Neural progenitor cell (in vitro differentiated cells): ENCODE results near the gene NTHL1. TPM values are rescaled to one million over a fixed set of nuclear protein-coding genes. Genes with fewer than 3 reads are reported as not detected.

Source experiments
- DNase-seq: peaks from one replicate; pipeline ENCODE4 v3.0.0-alpha.2; 2016; ENCODE audit warnings: low spot score
- H2AFZ ChIP-seq: fragments of 200-600 bp; sonication (generic); replicated peaks from 2 replicates; pipeline ENCODE4 v1.6.1; 2016; ENCODE audit warnings: antibody characterized with exemption
- H3F3A ChIP-seq: fragments of 200-600 bp; sonication (generic); 2 replicates; pipeline ENCODE4 v1.6.1; 2016; ENCODE audit warnings: antibody characterized with exemption, low read depth
- H3K27ac ChIP-seq: fragments of 200-600 bp; sonication (generic); 2 replicates; pipeline ENCODE4 v1.5.1; 2016; ENCODE audit warnings: mild to moderate bottlenecking
- H3K27me3 ChIP-seq: fragments of 200-600 bp; sonication (generic); 2 replicates; pipeline ENCODE4 v1.6.1; 2016; ENCODE audit warnings: mild to moderate bottlenecking, moderate library complexity
- H3K36me3 ChIP-seq: fragments of 200-600 bp; sonication (generic); 2 replicates; pipeline ENCODE4 v1.5.1; 2016
- H3K4me1 ChIP-seq: fragments of 200-600 bp; sonication (generic); 2 replicates; pipeline ENCODE4 v1.6.1; 2016; ENCODE audit warnings: mixed run types
- H3K4me2 ChIP-seq: fragments of 200-600 bp; sonication (generic); 2 replicates; pipeline ENCODE4 v1.6.1; 2016
- H3K4me3 ChIP-seq: fragments of 200-600 bp; sonication (generic); 2 replicates; pipeline ENCODE4 v1.5.1; 2016
- H3K79me2 ChIP-seq: fragments of 200-600 bp; sonication (generic); 2 replicates; pipeline ENCODE4 v1.6.1; 2016; ENCODE audit warnings: low read depth
- H3K9ac ChIP-seq: fragments of 200-600 bp; sonication (generic); 2 replicates; pipeline ENCODE4 v1.6.1; 2016
- H3K9me3 ChIP-seq: fragments of 200-600 bp; sonication (generic); 2 replicates; pipeline ENCODE4 v1.5.1; 2016; ENCODE audit warnings: low read depth
- H4K20me1 ChIP-seq: fragments of 200-600 bp; sonication (generic); 2 replicates; pipeline ENCODE4 v1.6.1; 2016; ENCODE audit warnings: low read depth
- H3K27ac Mint-ChIP-seq: 3 replicates; pipeline ENCODE4 v1.8.0; 2021; ENCODE audit warnings: mixed read lengths
- H3K27me3 Mint-ChIP-seq: 2 replicates; pipeline ENCODE4 v1.8.0; 2022; ENCODE audit warnings: low read depth, mild to moderate bottlenecking, inconsistent platforms, moderate library complexity, mixed read lengths; ENCODE audit not compliant: insufficient read depth
- H3K36me3 Mint-ChIP-seq: 3 replicates; pipeline ENCODE4 v1.8.0; 2021; ENCODE audit warnings: mixed read lengths
- H3K4me1 Mint-ChIP-seq: 3 replicates; pipeline ENCODE4 v1.8.0; 2021; ENCODE audit warnings: mixed read lengths
- H3K4me3 Mint-ChIP-seq: 3 replicates; pipeline ENCODE4 v1.8.0; 2021; ENCODE audit warnings: mild to moderate bottlenecking, moderate library complexity, mixed read lengths
- H3K9me3 Mint-ChIP-seq: 3 replicates; pipeline ENCODE4 v1.8.0; 2020; ENCODE audit warnings: mixed read lengths
- CTCF ChIP-seq: fragments of 200-600 bp; sonication (generic); IDR thresholded peaks from 2 replicates; pipeline ENCODE4 v1.5.1; 2017; ENCODE audit warnings: antibody characterized with exemption, mild to moderate bottlenecking
- EZH2 ChIP-seq: fragments of 200-600 bp; sonication (generic); IDR thresholded peaks from 2 replicates; pipeline ENCODE4 v1.6.1; 2017; ENCODE audit warnings: antibody characterized with exemption, mild to moderate bottlenecking, moderate library complexity
- EZH2phosphoT487 ChIP-seq: fragments of 200-600 bp; sonication (generic); IDR thresholded peaks from 2 replicates; pipeline ENCODE4 v1.6.1; 2017; ENCODE audit warnings: antibody characterized with exemption
- total RNA-seq: library from RNA; depleted of rRNA; stranded (reverse); fragments of >200 nt; gene quantifications from 2 replicates; pipeline ENCODE4 v1.2.3, GENCODE V29; 2015; ENCODE audit warnings: low replicate concordance

Gene NTHL1
- total RNA-seq, 1 donor from 2014 or later: 26.3 TPM

GRCh38 chr16:2009791-2010510 lies 37.7 kb downstream of the NTHL1 start, which contains the start of gene ZNF598:
ZNF598 (minus strand) TSS chr16:2009821.
- Histone ChIP-seq H3K79me2 (peaks cover 44% of the 10 kb centered on the region), H3K4me2 (peak within 1 kb of the TSS; percentile 89), H3F3A (peaks cover 20% of the 10 kb centered on the region), H4K20me1 (peaks cover 43% of the 10 kb centered on the region), H3K9ac (peak within 1 kb of the TSS; percentile 88), H3K27ac (no peak within 1 kb of the TSS), H3K27me3 (no peaks in the 10 kb centered on the region), H3K4me1 (peaks cover 12% of the 10 kb centered on the region), H3K4me3 (peak within 1 kb of the TSS; percentile 100), H3K36me3 (no peaks in the 10 kb centered on the region), H2AFZ (peak within 1 kb of the TSS; percentile 66), H3K9me3 (no peaks in the 10 kb centered on the region)
- Mint-ChIP-seq H3K4me3 (peak within 1 kb of the TSS; percentile 93), H3K27me3 (peaks cover 2% of the 10 kb centered on the region), H3K4me1 (peaks cover 25% of the 10 kb centered on the region), H3K9me3 (no peaks in the 10 kb centered on the region), H3K36me3 (peaks cover 3% of the 10 kb centered on the region), H3K27ac (peak within 1 kb of the TSS; percentile 85)
- TF ChIP-seq EZH2 (no peak), EZH2phosphoT487 (no peak), CTCF (no peak)
- DNase-seq: peak; percentile 96

GRCh38 chr16:2009164-2009711 lies 38.4 kb downstream of the NTHL1 start:
- Histone ChIP-seq H3K79me2 (peaks cover 45% of the 10 kb centered on the region), H3K4me3 (peak overlapping the region; percentile 100), H3K9me3 (no peaks in the 10 kb centered on the region), H3K36me3 (no peaks in the 10 kb centered on the region), H3K4me2 (peak overlapping the region; percentile 89), H3K9ac (peak overlapping the region; percentile 88), H2AFZ (peak overlapping the region; percentile 44), H3K27me3 (no peaks in the 10 kb centered on the region), H3F3A (peaks cover 27% of the 10 kb centered on the region), H4K20me1 (peaks cover 50% of the 10 kb centered on the region), H3K4me1 (peaks cover 15% of the 10 kb centered on the region), H3K27ac (no peak overlapping the region)
- peaks cover 3% of the 10 kb centered on the region for H3K36me3 Mint-ChIP-seq
- peaks cover 2% of the 10 kb centered on the region for H3K27me3 Mint-ChIP-seq
- H3K9me3 Mint-ChIP-seq: no peaks in the 10 kb centered on the region
- peak overlapping the region; percentile 88 for H3K4me3 Mint-ChIP-seq
- no peak for DNase-seq
- TF ChIP-seq CTCF (no peak), EZH2phosphoT487 (no peak), EZH2 (no peak)
- no peak overlapping the region for H3K27ac Mint-ChIP-seq
- H3K4me1 Mint-ChIP-seq: peaks cover 31% of the 10 kb centered on the region

- H3K27me3 ChIP-seq: no peaks in the 10 kb centered on the region
- DNase-seq: no peak
- no peaks in the 10 kb centered on the region for H3K9me3 Mint-ChIP-seq
- no peak overlapping the region for H3K27ac ChIP-seq
- no peak overlapping the region for H2AFZ ChIP-seq
- H3K27me3 Mint-ChIP-seq: peaks cover 2% of the 10 kb centered on the region
- H3K4me1 Mint-ChIP-seq: peaks cover 34% of the 10 kb centered on the region
- peaks cover 3% of the 10 kb centered on the region for H3K36me3 Mint-ChIP-seq
- H3K4me3 Mint-ChIP-seq: peak overlapping the region; percentile 88
- no peaks in the 10 kb centered on the region for H3K36me3 ChIP-seq
- H3K4me1 ChIP-seq: peaks cover 17% of the 10 kb centered on the region
- peaks cover 30% of the 10 kb centered on the region for H3F3A ChIP-seq
- no peak overlapping the region for H3K27ac Mint-ChIP-seq
- peak overlapping the region; percentile 100 for H3K4me3 ChIP-seq
- TF ChIP-seq CTCF: no peak
- TF ChIP-seq EZH2phosphoT487: no peak
- no peak for TF ChIP-seq EZH2
- peaks cover 54% of the 10 kb centered on the region for H4K20me1 ChIP-seq
- peak overlapping the region; percentile 89 for H3K4me2 ChIP-seq
- peak overlapping the region; percentile 88 for H3K9ac ChIP-seq
- peaks cover 45% of the 10 kb centered on the region for H3K79me2 ChIP-seq
- H3K9me3 ChIP-seq: no peaks in the 10 kb centered on the region
Measured at GRCh38 chr16:2008631-2009163, 38.9 kb downstream of the NTHL1 start.
